Stomach (tissue), 4 donors: Measurements from ENCODE around the gene AFAP1.

ENCODE experiments used
- CTCF ChIP-seq, 7 experiments: fragments of 450-650 bp in 4 of 7; fragments of 200-600 bp in 3 of 7; sonication (generic) in 3 of 7; IDR thresholded peaks; one replicate each; pipeline ENCODE4 v1.5.1; 2016 to 2019; ENCODE audit warnings: antibody characterized with exemption in 7 of 7, control low read depth in 2 of 7, mild to moderate bottlenecking in 1 of 7
- EP300 ChIP-seq: sonication (generic); formaldehyde crosslinking; IDR thresholded peaks from one replicate; pipeline ENCODE4 v1.6.1; 2017; ENCODE audit warnings: antibody characterized with exemption
- POLR2A ChIP-seq, 4 donors: fragments of 450-650 bp; IDR thresholded peaks; one replicate each; pipeline ENCODE4 v1.6.1; 2016; ENCODE audit warnings: antibody characterized with exemption in 4 of 4, control low read depth in 2 of 4, mild to moderate bottlenecking in 1 of 4, moderate library complexity in 1 of 4

GRCh38 chr4:7783541-7783940, 156.1 kb downstream of the AFAP1 start:
- no peak for TF ChIP-seq POLR2A (IDR thresholded peaks at IDR 0.05)
- TF ChIP-seq CTCF (IDR thresholded peaks at IDR 0.05): no peak
- no peak for TF ChIP-seq EP300
